Loucy (cell line): Measurements from ENCODE around the gene AUH.

ENCODE experiments used
- H2AFZ ChIP-seq: fragments of 200-600 bp; sonication (generic); 2 replicates; pipeline ENCODE4 v1.6.0; 2016; ENCODE audit warnings: antibody characterized with exemption, mild to moderate bottlenecking, low read length, moderate library complexity
- H3F3A ChIP-seq: fragments of 200-600 bp; 2 replicates; pipeline ENCODE4 v1.6.0; 2016; ENCODE audit warnings: antibody characterized with exemption, low read depth, mild to moderate bottlenecking
- H3K27me3 ChIP-seq: fragments of 200-600 bp; sonication (generic); 2 replicates; pipeline ENCODE4 v1.6.1; 2014; ENCODE audit warnings: low read length, mild to moderate bottlenecking; ENCODE audit not compliant: insufficient read depth, poor library complexity, severe bottlenecking
- H3K36me3 ChIP-seq: fragments of 200-600 bp; sonication (generic); 2 replicates; pipeline ENCODE4 v1.6.1; 2016; ENCODE audit warnings: low read length; ENCODE audit not compliant: insufficient read depth
- H3K4me1 ChIP-seq: fragments of 200-600 bp; sonication (generic); 2 replicates; pipeline ENCODE4 v1.5.1; 2014; ENCODE audit warnings: low read length, mild to moderate bottlenecking; ENCODE audit not compliant: insufficient read depth, poor library complexity, severe bottlenecking
- H3K4me2 ChIP-seq: fragments of 200-600 bp; sonication (generic); 2 replicates; pipeline ENCODE4 v1.6.0; 2014; ENCODE audit warnings: antibody characterized with exemption, low read length, low read depth, mild to moderate bottlenecking; ENCODE audit not compliant: poor library complexity, severe bottlenecking
- H3K4me3 ChIP-seq: fragments of 200-600 bp; sonication (generic); 2 replicates; pipeline ENCODE4 v1.5.1; 2014; ENCODE audit warnings: low read length, mild to moderate bottlenecking, mixed read lengths; ENCODE audit not compliant: poor library complexity, severe bottlenecking
- H3K79me2 ChIP-seq: fragments of 200-600 bp; sonication (generic); 2 replicates; pipeline ENCODE4 v1.6.1; 2014; ENCODE audit warnings: low read length; ENCODE audit not compliant: insufficient read depth
- H3K9ac ChIP-seq: fragments of 200-600 bp; sonication (generic); 2 replicates; pipeline ENCODE4 v1.6.0; 2014; ENCODE audit warnings: mild to moderate bottlenecking, low read depth, low read length, moderate library complexity; ENCODE audit not compliant: poor library complexity, severe bottlenecking
- H3K9me2 ChIP-seq: fragments of 200-600 bp; sonication (generic); replicated peaks from 2 replicates; pipeline ENCODE4 v1.6.1; 2016; ENCODE audit warnings: low read depth, low read length, mixed read lengths
- H3K9me3 ChIP-seq: fragments of 200-600 bp; sonication (generic); 2 replicates; pipeline ENCODE4 v1.6.1; 2014; ENCODE audit warnings: mild to moderate bottlenecking, antibody characterized with exemption, low read length, low read depth; ENCODE audit not compliant: insufficient read depth
- H4K20me1 ChIP-seq: fragments of 200-600 bp; sonication (generic); 2 replicates; pipeline ENCODE4 v1.6.0; 2014; ENCODE audit warnings: antibody characterized with exemption, low read length, mild to moderate bottlenecking; ENCODE audit not compliant: insufficient read depth, poor library complexity, severe bottlenecking
- CTCF ChIP-seq: fragments of 200-600 bp; sonication (generic); conservative IDR thresholded peaks from 2 replicates; pipeline ENCODE4 v1.5.1; 2014; ENCODE audit warnings: mild to moderate bottlenecking, antibody characterized with exemption, low read length
- EZH2phosphoT487 ChIP-seq: fragments of 200-600 bp; IDR thresholded peaks from 2 replicates; pipeline ENCODE4 v1.6.1; 2018; ENCODE audit warnings: antibody characterized with exemption, mild to moderate bottlenecking, moderate library complexity, borderline replicate concordance

Gene AUH

GRCh38 chr9:91258451-91258850, 103.3 kb downstream of the AUH start:
- no peak overlapping the region for H3K9ac ChIP-seq

DNA sequence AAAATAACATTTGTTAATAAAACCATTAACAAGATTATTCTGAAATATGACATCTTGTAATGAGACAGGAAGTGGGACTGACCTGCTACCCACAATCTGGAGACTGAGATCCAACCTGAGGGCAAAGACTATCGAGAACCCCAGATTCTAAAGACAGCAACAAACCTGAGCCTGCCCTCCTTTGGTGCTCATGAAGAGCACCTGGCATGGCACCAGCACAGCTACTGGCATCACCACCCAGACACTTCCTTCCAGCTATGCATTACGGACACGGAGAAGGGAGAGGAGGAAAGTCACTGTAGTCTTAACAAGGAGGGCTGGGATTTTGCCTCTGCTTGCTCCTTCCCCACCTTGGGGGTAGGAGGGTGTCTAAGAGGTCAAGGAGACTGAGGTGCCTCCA, 105.5 kb downstream of the AUH start:
- Histone ChIP-seq H3K9ac (peak overlapping the region; percentile 34), H3K9me2 (no peaks in the 10 kb centered on the region), H3K36me3 (no peaks in the 10 kb centered on the region), H4K20me1 (no peaks in the 10 kb centered on the region), H3K79me2 (no peaks in the 10 kb centered on the region), H2AFZ (no peak overlapping the region), H3K4me2 (peak overlapping the region; percentile 74), H3F3A (no peaks in the 10 kb centered on the region), H3K4me1 (peaks cover 54% of the 10 kb centered on the region), H3K27me3 (no peaks in the 10 kb centered on the region), H3K4me3 (no peak overlapping the region), H3K9me3 (no peaks in the 10 kb centered on the region)
- TF ChIP-seq CTCF (no peak), EZH2phosphoT487 (no peak)

More at GRCh38 chr9:91258451-91258850, 103.3 kb downstream of the AUH start:
- H3K9me3 ChIP-seq: 0 out of 2 replicates have a peak, but pooled peaks cover 1% of the 10 kb centered on the region
- H3K79me2 ChIP-seq: no peaks in the 10 kb centered on the region
- H3K9me2 ChIP-seq: no peaks in the 10 kb centered on the region
- TF ChIP-seq CTCF (no peak), EZH2phosphoT487 (no peak)
- no peaks in the 10 kb centered on the region for H3F3A ChIP-seq
- H3K27me3 ChIP-seq: no peaks in the 10 kb centered on the region
- H4K20me1 ChIP-seq: no peaks in the 10 kb centered on the region
- peaks cover 37% of the 10 kb centered on the region for H3K4me1 ChIP-seq
- no peak overlapping the region for H3K4me3 ChIP-seq
- H3K4me2 ChIP-seq: no peak overlapping the region
- no peaks in the 10 kb centered on the region for H3K36me3 ChIP-seq
- no peak overlapping the region for H2AFZ ChIP-seq

DNA sequence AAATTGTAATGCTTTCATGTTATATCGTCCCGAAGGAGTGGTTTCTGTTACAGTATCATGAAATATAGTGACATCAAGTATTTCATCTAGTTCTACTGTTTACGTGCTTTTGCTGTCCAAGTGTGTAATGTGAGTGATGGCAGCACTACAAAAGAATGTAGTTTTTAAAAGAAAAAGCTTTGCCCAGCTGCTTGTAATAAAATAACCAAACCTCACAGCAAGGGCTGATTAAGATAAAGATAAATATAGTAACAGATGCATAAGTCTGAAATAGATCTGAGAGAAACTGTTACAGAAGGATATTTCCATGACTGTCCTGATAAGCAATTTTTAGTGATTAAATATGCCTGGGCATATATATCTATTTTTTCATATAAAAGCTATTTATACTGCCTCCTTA, 106.4 kb downstream of the AUH start:
- Histone ChIP-seq H3K27me3 (no peaks in the 10 kb centered on the region), H3K4me3 (peak overlapping the region; percentile 44)

More for the DNA sequence above, 106.4 kb downstream of the AUH start:
- no peak for TF ChIP-seq CTCF
- no peak for TF ChIP-seq EZH2phosphoT487
- Histone ChIP-seq H3K9me2 (no peaks in the 10 kb centered on the region), H3K9ac (peak overlapping the region; percentile 62), H3K36me3 (no peaks in the 10 kb centered on the region), H2AFZ (no peak overlapping the region), H3K4me1 (peaks cover 63% of the 10 kb centered on the region), H3F3A (no peaks in the 10 kb centered on the region), H4K20me1 (no peaks in the 10 kb centered on the region), H3K9me3 (no peaks in the 10 kb centered on the region), H3K4me2 (peak overlapping the region; percentile 74), H3K79me2 (no peaks in the 10 kb centered on the region)
